DND-41 (cell line): ENCODE data around the gene HPCAL1.

Source experiments
- ATAC-seq: fragments of 200-7000 bp; cut with Tn5 transposase; 3 replicates; pipeline ENCODE4 v1.9.1; 2021; ENCODE audit warnings: low read depth; ENCODE audit not compliant: insufficient read depth
- DNase-seq: peaks from one replicate; pipeline ENCODE4 v3.0.0-alpha.2; 2020
- H2AFZ ChIP-seq: 2 replicates; pipeline ENCODE4 v1.6.0; 2012; ENCODE audit warnings: low read depth, low read length
- H3K27ac ChIP-seq: 2 replicates; pipeline ENCODE4 v1.5.1; 2012; ENCODE audit warnings: low read length, inconsistent platforms
- H3K27me3 ChIP-seq: fragments of 200-600 bp; sonication (generic); 2 replicates; pipeline ENCODE4 v1.6.0; 2012; ENCODE audit warnings: low read length, mild to moderate bottlenecking, inconsistent platforms; ENCODE audit not compliant: insufficient read depth, poor library complexity
- H3K36me3 ChIP-seq: 2 replicates; pipeline ENCODE4 v1.5.1; 2012; ENCODE audit warnings: low read length, inconsistent platforms; ENCODE audit not compliant: insufficient read depth
- H3K4me1 ChIP-seq: 2 replicates; pipeline ENCODE4 v1.5.1; 2012; ENCODE audit warnings: mild to moderate bottlenecking, low read length; ENCODE audit not compliant: insufficient read depth
- H3K4me2 ChIP-seq: 2 replicates; pipeline ENCODE4 v1.6.0; 2012; ENCODE audit warnings: mild to moderate bottlenecking, moderate library complexity, low read length, inconsistent platforms; ENCODE audit not compliant: insufficient read depth
- H3K4me3 ChIP-seq, 2 experiments: fragments of 200-600 bp in 1 of 2; shearing (Covaris generic) in 1 of 2; 2 replicates each; pipeline ENCODE4 v1.5.1; 2012 to 2016; ENCODE audit warnings: inconsistent platforms in 2 of 2, low read length in 2 of 2, mild to moderate bottlenecking in 2 of 2, low read depth in 1 of 2, moderate library complexity in 1 of 2
- H3K79me2 ChIP-seq: 2 replicates; pipeline ENCODE4 v1.6.0; 2012; ENCODE audit warnings: low read length, inconsistent platforms; ENCODE audit not compliant: insufficient read depth
- H3K9ac ChIP-seq: 2 replicates; pipeline ENCODE4 v1.6.0; 2012; ENCODE audit warnings: low read depth, mild to moderate bottlenecking, inconsistent platforms, low read length, moderate library complexity
- H3K9me3 ChIP-seq: 2 replicates; pipeline ENCODE4 v1.5.1; 2012; ENCODE audit warnings: low read length, moderate library complexity, mild to moderate bottlenecking, inconsistent platforms; ENCODE audit not compliant: insufficient read depth, severe bottlenecking
- H4K20me1 ChIP-seq: 2 replicates; pipeline ENCODE4 v1.6.0; 2012; ENCODE audit warnings: low read length; ENCODE audit not compliant: insufficient read depth
- CTCF ChIP-seq: IDR thresholded peaks from 2 replicates; pipeline ENCODE4 v1.5.1; 2012; ENCODE audit warnings: borderline replicate concordance, low read length, moderate library complexity, mild to moderate bottlenecking; ENCODE audit not compliant: poor library complexity, severe bottlenecking; ENCODE audit errors: extremely low read depth
- EZH2 ChIP-seq: IDR thresholded peaks from 3 replicates; pipeline ENCODE4 v1.6.1; 2012; ENCODE audit warnings: borderline replicate concordance, low read depth, mild to moderate bottlenecking, moderate library complexity, low read length, inconsistent platforms; ENCODE audit not compliant: severe bottlenecking

The HPCAL1 gene

GRCh38 chr2:10405448-10405847, 102.7 kb downstream of the HPCAL1 start:
- Histone ChIP-seq H4K20me1 (peaks cover 14% of the 10 kb centered on the region), H3K9ac (no peak overlapping the region), H3K9me3 (no peaks in the 10 kb centered on the region), H2AFZ (no peak overlapping the region), H3K4me3 (no peak overlapping the region), H3K79me2 (no peaks in the 10 kb centered on the region), H3K27me3 (no peaks in the 10 kb centered on the region), H3K36me3 (no peaks in the 10 kb centered on the region), H3K27ac (no peak overlapping the region), H3K4me2 (no peak overlapping the region), H3K4me1 (peaks cover 13% of the 10 kb centered on the region)
- ATAC-seq, result no peak
- no peak for DNase-seq
- TF ChIP-seq EZH2 (no peak), CTCF (no peak)

GRCh38 chr2:10406016-10406415, 103.3 kb downstream of the HPCAL1 start:
- no peaks in the 10 kb centered on the region for H3K79me2 ChIP-seq
- DNase-seq (no peak), ATAC-seq (no peak)
- H4K20me1 ChIP-seq, result peaks cover 14% of the 10 kb centered on the region
- TF ChIP-seq CTCF (no peak), EZH2 (no peak)
- no peaks in the 10 kb centered on the region for H3K36me3 ChIP-seq
- H3K4me1 ChIP-seq, result peaks cover 13% of the 10 kb centered on the region
- H3K9me3 ChIP-seq, result no peaks in the 10 kb centered on the region
- no peak overlapping the region for H2AFZ ChIP-seq
- no peak overlapping the region for H3K9ac ChIP-seq
- no peaks in the 10 kb centered on the region for H3K27me3 ChIP-seq
- no peak overlapping the region for H3K4me3 ChIP-seq
- no peak overlapping the region for H3K27ac ChIP-seq
- no peak overlapping the region for H3K4me2 ChIP-seq

- H3K36me3 ChIP-seq, result no peaks in the 10 kb centered on the region
- H3K27ac ChIP-seq, result no peak overlapping the region
- no peaks in the 10 kb centered on the region for H3K27me3 ChIP-seq
- TF ChIP-seq CTCF, result no peak
- no peak for TF ChIP-seq EZH2
- H3K4me1 ChIP-seq, result peaks cover 13% of the 10 kb centered on the region
- no peak for ATAC-seq
- no peak overlapping the region for H3K9ac ChIP-seq
- H3K4me3 ChIP-seq, result no peak overlapping the region
- H3K79me2 ChIP-seq, result no peaks in the 10 kb centered on the region
- DNase-seq, result no peak
- no peaks in the 10 kb centered on the region for H3K9me3 ChIP-seq
- no peak overlapping the region for H3K4me2 ChIP-seq
- peaks cover 14% of the 10 kb centered on the region for H4K20me1 ChIP-seq
- no peak overlapping the region for H2AFZ ChIP-seq
These were observed 103.9 kb downstream of the HPCAL1 start for GRCh38 chr2:10406491-10407188.
